Neural cell (in vitro differentiated cells): Measurements from ENCODE around the gene SNX14. TPM values are rescaled to one million over a fixed set of nuclear protein-coding genes. Genes with fewer than 3 reads are reported as not detected.

Experiments used
- H2AFZ ChIP-seq: fragments of 200-600, 300-800 bp; sonication (generic), shearing (Covaris generic); 2 replicates; pipeline ENCODE4 v1.6.0; 2014; ENCODE audit warnings: low read depth, mild to moderate bottlenecking, antibody characterized with exemption, low read length, moderate library complexity
- H3F3A ChIP-seq: fragments of 200-600 bp; shearing (Covaris generic); 2 replicates; pipeline ENCODE4 v1.6.1; 2016; ENCODE audit warnings: mild to moderate bottlenecking, moderate library complexity, mixed read lengths, antibody characterized with exemption, low read length; ENCODE audit not compliant: insufficient read depth, poor library complexity, severe bottlenecking
- H3K27ac ChIP-seq: fragments of 200-600, 300-800 bp; sonication (generic), shearing (Covaris generic); 2 replicates; pipeline ENCODE4 v1.5.1; 2014; ENCODE audit warnings: mild to moderate bottlenecking, low read length, moderate library complexity
- H3K27me3 ChIP-seq: fragments of 300-800, 200-600 bp; sonication (generic), shearing (Covaris generic); 2 replicates; pipeline ENCODE4 v1.6.0; 2014; ENCODE audit warnings: mild to moderate bottlenecking, low read depth, low read length, moderate library complexity; ENCODE audit not compliant: insufficient read depth
- H3K36me3 ChIP-seq: fragments of 300-800, 200-600 bp; sonication (generic), shearing (Covaris generic); 2 replicates; pipeline ENCODE4 v1.5.1; 2014; ENCODE audit warnings: mild to moderate bottlenecking, antibody characterized with exemption, low read length, moderate library complexity; ENCODE audit not compliant: insufficient read depth
- H3K4me2 ChIP-seq: fragments of 300-800, 200-600 bp; sonication (generic), shearing (Covaris generic); 2 replicates; pipeline ENCODE4 v1.6.0; 2014; ENCODE audit warnings: mild to moderate bottlenecking, low read length
- H3K4me3 ChIP-seq: fragments of 300-800, 200-600 bp; sonication (generic), shearing (Covaris generic); 2 replicates; pipeline ENCODE4 v1.5.1; 2014; ENCODE audit warnings: mild to moderate bottlenecking, low read length, moderate library complexity
- H3K79me2 ChIP-seq: fragments of 200-600 bp; shearing (Covaris generic); replicated peaks from 2 replicates; pipeline ENCODE4 v1.6.0; 2014; ENCODE audit warnings: mild to moderate bottlenecking, low read length, moderate library complexity; ENCODE audit not compliant: insufficient read depth
- H3K9ac ChIP-seq: fragments of 300-800, 200-600 bp; sonication (generic), shearing (Covaris generic); 2 replicates; pipeline ENCODE4 v1.6.1; 2016; ENCODE audit warnings: mild to moderate bottlenecking, low read length, mixed read lengths
- H3K9me2 ChIP-seq: fragments of 200-600 bp; shearing (Covaris generic); 2 replicates; pipeline ENCODE4 v1.6.1; 2016; ENCODE audit warnings: mild to moderate bottlenecking, low read length, mixed read lengths; ENCODE audit not compliant: insufficient read depth
- H3K9me3 ChIP-seq: fragments of 200-600, 300-800 bp; sonication (generic), shearing (Covaris generic); 2 replicates; pipeline ENCODE4 v1.6.1; 2016; ENCODE audit warnings: mild to moderate bottlenecking, mixed run types, low read length, moderate library complexity, mixed read lengths
- H4K20me1 ChIP-seq: fragments of 200-600 bp; shearing (Covaris generic); 2 replicates; pipeline ENCODE4 v1.6.1; 2016; ENCODE audit warnings: mild to moderate bottlenecking, mixed run types; ENCODE audit not compliant: insufficient read depth
- CTCF ChIP-seq: fragments of 450-650 bp; IDR thresholded peaks from 2 replicates; pipeline ENCODE4 v1.5.1; 2014; ENCODE audit warnings: antibody characterized with exemption, mild to moderate bottlenecking, moderate library complexity; ENCODE audit not compliant: poor library complexity, severe bottlenecking
- EP300 ChIP-seq: fragments of 450-650 bp; conservative IDR thresholded peaks from 2 replicates; pipeline ENCODE4 v1.6.1; 2014; ENCODE audit warnings: antibody characterized with exemption, mild to moderate bottlenecking, moderate library complexity; ENCODE audit not compliant: poor library complexity, severe bottlenecking
- EZH2 ChIP-seq: fragments of 200-600, 300-800 bp; shearing (Covaris generic), sonication (generic); IDR thresholded peaks from 2 replicates; pipeline ENCODE4 v1.6.1; 2014; ENCODE audit warnings: antibody characterized with exemption, low read length, borderline replicate concordance, mild to moderate bottlenecking; ENCODE audit not compliant: insufficient read depth, poor library complexity, severe bottlenecking
- MXI1 ChIP-seq: fragments of 450-650 bp; conservative IDR thresholded peaks from 2 replicates; pipeline ENCODE4 v1.6.1; 2014; ENCODE audit warnings: antibody characterized with exemption, mild to moderate bottlenecking; ENCODE audit not compliant: poor library complexity, severe bottlenecking
- POLR2AphosphoS5 ChIP-seq: IDR thresholded peaks from 2 replicates; pipeline ENCODE4 v1.6.1; 2012
- RAD21 ChIP-seq: fragments of 450-650 bp; conservative IDR thresholded peaks from 2 replicates; pipeline ENCODE4 v1.6.1; 2014; ENCODE audit warnings: antibody characterized with exemption, mild to moderate bottlenecking, moderate library complexity
- REST ChIP-seq: IDR thresholded peaks from 2 replicates; pipeline ENCODE4 v1.6.1; 2012; ENCODE audit warnings: borderline replicate concordance
- SMC3 ChIP-seq: fragments of 450-650 bp; conservative IDR thresholded peaks from 2 replicates; pipeline ENCODE4 v1.6.1; 2014; ENCODE audit warnings: antibody characterized with exemption, mild to moderate bottlenecking, moderate library complexity; ENCODE audit not compliant: poor library complexity
- TAF1 ChIP-seq: IDR thresholded peaks from 2 replicates; pipeline ENCODE4 v1.6.1; 2012; ENCODE audit warnings: low read depth
- polyA plus RNA-seq: library from polyadenylated mRNA; depleted of rRNA; stranded (reverse); fragments of >200 nt; gene quantifications from 2 replicates; pipeline ENCODE4 v1.2.3, GENCODE V29; 2014

Gene SNX14
- polyA plus RNA-seq, 1 donor from 2014 or later: 112 TPM

- no peak overlapping the region for H3K4me3 ChIP-seq
- H3K9ac ChIP-seq: no peak overlapping the region
- no peaks in the 10 kb centered on the region for H3K27me3 ChIP-seq
- H3K9me2 ChIP-seq: no peaks in the 10 kb centered on the region
- H3F3A ChIP-seq: no peaks in the 10 kb centered on the region
- peaks cover 13% of the 10 kb centered on the region for H3K79me2 ChIP-seq
- H3K9me3 ChIP-seq: no peaks in the 10 kb centered on the region
- TF ChIP-seq TAF1 (no peak), RAD21 (no peak), SMC3 (no peak), CTCF (no peak), MXI1 (no peak), EP300 (no peak), EZH2 (no peak), POLR2AphosphoS5 (no peak), REST (no peak)
- no peak overlapping the region for H3K27ac ChIP-seq
- H3K4me2 ChIP-seq: no peak overlapping the region
- H3K36me3 ChIP-seq: no peaks in the 10 kb centered on the region
- no peak overlapping the region for H2AFZ ChIP-seq
- H4K20me1 ChIP-seq: no peaks in the 10 kb centered on the region
Observed at GRCh38 chr6:85574932-85575598, 18.6 kb downstream of the SNX14 start.

GRCh38 chr6:85569323-85569722 lies 24.3 kb downstream of the SNX14 start:
- Histone ChIP-seq H3K4me3 (no peak overlapping the region), H3K9me3 (no peaks in the 10 kb centered on the region), H3K4me2 (no peak overlapping the region), H3F3A (no peaks in the 10 kb centered on the region), H3K36me3 (peaks cover 3% of the 10 kb centered on the region), H3K27ac (no peak overlapping the region), H2AFZ (no peak overlapping the region), H4K20me1 (no peaks in the 10 kb centered on the region), H3K27me3 (no peaks in the 10 kb centered on the region), H3K9ac (no peak overlapping the region), H3K9me2 (no peaks in the 10 kb centered on the region), H3K79me2 (peaks cover 6% of the 10 kb centered on the region)
- TF ChIP-seq SMC3 (no peak), MXI1 (no peak), RAD21 (no peak)

GRCh38 chr6:85568411-85568810 lies 25.2 kb downstream of the SNX14 start:
- Histone ChIP-seq H2AFZ (no peak overlapping the region), H3K27ac (no peak overlapping the region), H3K36me3 (peaks cover 3% of the 10 kb centered on the region), H3K9ac (no peak overlapping the region), H3F3A (no peaks in the 10 kb centered on the region), H3K27me3 (no peaks in the 10 kb centered on the region), H3K79me2 (no peaks in the 10 kb centered on the region), H4K20me1 (no peaks in the 10 kb centered on the region), H3K4me3 (no peak overlapping the region), H3K4me2 (no peak overlapping the region), H3K9me3 (no peaks in the 10 kb centered on the region), H3K9me2 (no peaks in the 10 kb centered on the region)
- no peak for TF ChIP-seq POLR2AphosphoS5
- TF ChIP-seq EZH2: no peak
- TF ChIP-seq MXI1: no peak
- TF ChIP-seq EP300: no peak
- TF ChIP-seq SMC3: no peak
- TF ChIP-seq REST: no peak
- no peak for TF ChIP-seq CTCF
- TF ChIP-seq TAF1: no peak
- no peak for TF ChIP-seq RAD21
